Common myeloid progenitor, CD34-positive (primary cell): ENCODE results near the gene OCA2.

Experiments
- CTCF ChIA-PET: fragments of 350-600 bp; sonication (Branson Sonifier 250); formaldehyde crosslinking; loops from one replicate; lab custom pipeline; 2021; ENCODE audit warnings: antibody characterized with exemption; lab: Charles Lee
- POLR2A ChIA-PET: fragments of 350-600 bp; sonication (Branson Sonifier 250); formaldehyde crosslinking; loops from one replicate; lab custom pipeline; 2021; ENCODE audit warnings: antibody characterized with exemption; lab: Charles Lee
- DNase-seq, 3 donors: peaks; one replicate each; pipeline versions ENCODE4 v3.0.0 to v3.0.0-alpha.2; 2013
- H3K27ac ChIP-seq, 2 experiments: 1 replicate in 1 of 2; 2 replicates in 1 of 2; pipeline ENCODE4 v1.7.0; 2013; ENCODE audit warnings: inconsistent platforms in 2 of 2, low read length in 2 of 2, mild to moderate bottlenecking in 2 of 2, low read depth in 1 of 2, moderate library complexity in 1 of 2; ENCODE audit not compliant: severe bottlenecking in 2 of 2, insufficient read depth in 1 of 2, poor library complexity in 1 of 2
- H3K27me3 ChIP-seq, 5 experiments: replicated peaks in 2 of 5; 1 replicate in 3 of 5; 2 replicates in 2 of 5; pipeline versions ENCODE4 v1.6.1 to v1.7.0; 2013; ENCODE audit warnings: low read length in 4 of 5, mild to moderate bottlenecking in 2 of 5, moderate library complexity in 2 of 5, inconsistent platforms in 1 of 5; ENCODE audit not compliant: insufficient read depth in 5 of 5, control insufficient read depth in 4 of 5
- H3K36me3 ChIP-seq, 4 experiments: 1 replicate in 2 of 4; 2 replicates in 2 of 4; pipeline versions ENCODE4 v1.6.1 to v1.7.0; 2013; ENCODE audit warnings: low read length in 3 of 4, control low read depth in 1 of 4, mild to moderate bottlenecking in 1 of 4; ENCODE audit not compliant: control insufficient read depth in 4 of 4, insufficient read depth in 4 of 4
- H3K4me1 ChIP-seq, 4 experiments: 1 replicate in 3 of 4; 2 replicates in 1 of 4; pipeline versions ENCODE4 v1.6.1 to v1.7.1; 2013; ENCODE audit warnings: low read length in 3 of 4, mild to moderate bottlenecking in 3 of 4, control low read depth in 1 of 4, inconsistent platforms in 1 of 4, moderate library complexity in 1 of 4; ENCODE audit not compliant: control insufficient read depth in 4 of 4, insufficient read depth in 4 of 4; ENCODE audit errors: control extremely low read depth in 1 of 4
- H3K4me3 ChIP-seq, 7 experiments: 1 replicate in 4 of 7; 2 replicates in 3 of 7; pipeline versions ENCODE4 v1.5.1 to v1.7.0; 2013; ENCODE audit warnings: mild to moderate bottlenecking in 7 of 7, low read length in 6 of 7, moderate library complexity in 6 of 7, inconsistent platforms in 2 of 7, low read depth in 2 of 7, control low read depth in 1 of 7; ENCODE audit not compliant: insufficient read depth in 4 of 7, control insufficient read depth in 1 of 7; ENCODE audit errors: extremely low read depth in 1 of 7
- H3K9me3 ChIP-seq, 5 experiments: 1 replicate in 4 of 5; 2 replicates in 1 of 5; pipeline versions ENCODE4 v1.6.1 to v1.7.1; 2013; ENCODE audit warnings: low read length in 4 of 5, mild to moderate bottlenecking in 2 of 5, inconsistent platforms in 1 of 5, low read depth in 1 of 5, moderate library complexity in 1 of 5; ENCODE audit not compliant: control insufficient read depth in 4 of 5, insufficient read depth in 2 of 5; ENCODE audit errors: control extremely low read depth in 1 of 5
- WGBS: methylation state at CpG from one replicate; pipeline ENCODE4 v1.1.5; 2013; ENCODE audit not compliant: insufficient coverage; 5-methylcytosine and 5-hydroxymethylcytosine counted together

OCA2 gene

DNA sequence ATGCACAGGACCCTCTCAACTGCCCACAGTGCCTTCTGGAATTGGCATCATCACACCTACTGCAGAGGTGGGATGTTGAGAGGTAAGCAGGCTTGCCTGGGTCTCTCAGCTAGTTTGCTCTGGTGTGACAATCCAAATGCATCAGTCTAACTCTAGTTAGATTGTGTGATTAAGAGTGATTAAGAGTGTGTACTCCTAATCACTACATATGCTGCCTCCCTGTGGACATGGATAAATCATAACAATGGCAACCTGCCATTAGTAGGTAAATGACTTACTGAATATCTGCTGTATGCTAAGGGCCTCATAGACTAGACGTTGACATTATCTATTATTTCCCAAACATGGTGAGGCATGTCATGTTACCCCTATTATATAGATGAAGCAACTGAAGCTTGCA, 342.1 kb downstream of the OCA2 start:
- H3K4me3 ChIP-seq: no peak overlapping the region
- H3K27ac ChIP-seq: no peak overlapping the region
- no peaks in the 10 kb centered on the region for H3K4me1 ChIP-seq
- POLR2A ChIA-PET: no interaction called here
- no CpG with 5 or more reads among the region's 1 CpG for WGBS
- no peaks in the 10 kb centered on the region for H3K27me3 ChIP-seq
- peaks cover 0 to 2% (median 0%) of the 10 kb centered on the region in 5 experiments for H3K9me3 ChIP-seq
- DNase-seq: no peak
- no peaks in the 10 kb centered on the region for H3K36me3 ChIP-seq
- CTCF ChIA-PET: no interaction called here

DNA sequence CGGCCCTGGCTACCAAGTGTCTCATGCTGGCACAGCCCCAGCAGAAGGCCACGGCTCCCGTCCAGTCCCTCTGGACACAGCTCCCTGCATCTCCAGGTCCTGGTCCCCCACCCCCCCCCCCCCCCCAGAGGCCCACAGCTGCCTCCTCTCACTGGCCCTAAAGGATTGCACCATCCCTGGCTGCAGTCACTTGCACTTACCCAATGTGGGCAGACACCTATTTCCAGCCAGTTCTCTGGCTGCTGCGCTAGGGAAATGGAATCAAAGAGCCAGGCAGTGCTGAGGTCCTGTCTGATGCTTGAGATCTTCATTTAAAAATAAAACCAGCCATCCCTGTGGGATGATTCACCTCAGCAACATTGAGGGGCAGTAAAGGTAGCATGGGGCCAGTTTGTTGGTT, 346.4 kb downstream of the OCA2 start:
- no peaks in the 10 kb centered on the region for H3K36me3 ChIP-seq
- H3K9me3 ChIP-seq: no peaks in the 10 kb centered on the region
- no peak overlapping the region for H3K27ac ChIP-seq
- 86% methylated on average over 1 of the region's 4 CpGs for WGBS
- ChIA-PET POLR2A (no interaction called here), CTCF (no interaction called here)
- no peak overlapping the region for H3K4me3 ChIP-seq
- DNase-seq: no peak
- no peaks in the 10 kb centered on the region for H3K4me1 ChIP-seq
- no peaks in the 10 kb centered on the region for H3K27me3 ChIP-seq

DNA sequence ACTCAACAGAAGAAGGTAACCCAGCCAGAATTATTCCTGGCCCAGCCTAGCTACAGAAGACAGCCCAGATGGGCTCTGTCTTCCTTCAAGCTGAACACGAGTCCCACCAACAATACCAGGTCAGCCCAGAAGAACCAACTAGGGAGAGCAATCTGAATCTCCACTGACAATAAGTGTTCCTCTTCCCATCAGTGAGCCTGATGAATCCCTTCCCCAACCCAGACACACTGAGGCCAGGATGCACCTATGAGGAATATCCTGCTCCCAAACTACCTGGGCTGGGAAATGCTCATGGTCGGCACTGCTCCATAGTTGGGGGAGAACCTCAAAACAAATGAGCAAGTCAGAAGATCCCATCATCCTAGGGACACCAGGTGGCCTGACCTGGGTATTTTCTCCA, 351.1 kb downstream of the OCA2 start:
- H3K4me1 ChIP-seq: no peaks in the 10 kb centered on the region
- no peak overlapping the region for H3K27ac ChIP-seq
- H3K4me3 ChIP-seq: no peak overlapping the region
- POLR2A ChIA-PET: no interaction called here
- H3K9me3 ChIP-seq: no peaks in the 10 kb centered on the region
- H3K36me3 ChIP-seq: no peaks in the 10 kb centered on the region
- 100% methylated on average over 1 of the region's 2 CpGs for WGBS
- DNase-seq: no peak
- H3K27me3 ChIP-seq: no peaks in the 10 kb centered on the region
- CTCF ChIA-PET: no interaction called here

DNA sequence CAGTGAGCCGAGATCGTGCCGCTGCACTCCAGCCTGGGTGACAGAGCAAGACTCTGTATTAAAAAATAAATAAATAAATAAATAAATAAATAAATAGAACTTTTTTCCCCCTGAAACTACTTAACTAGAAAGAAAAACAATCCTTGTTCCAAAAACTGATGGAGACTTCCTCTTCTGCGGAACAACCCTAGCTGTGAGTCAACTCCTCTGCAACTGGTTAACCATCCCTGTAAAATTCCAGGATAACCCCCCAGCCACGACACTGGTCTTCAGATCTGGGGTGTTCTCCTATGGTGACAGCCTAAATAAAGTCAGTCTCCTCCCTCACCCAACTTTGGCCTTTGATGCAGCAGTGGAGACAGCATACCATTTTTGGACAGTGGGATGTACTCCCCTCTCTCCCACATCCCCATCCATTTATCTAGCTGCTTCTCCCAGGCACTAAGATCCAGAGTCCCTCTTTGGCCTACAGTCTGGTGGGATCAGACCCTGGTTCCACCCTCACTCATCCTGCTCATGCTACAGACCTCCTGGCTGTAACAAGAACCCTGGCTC, 352.6 kb downstream of the OCA2 start:
- no peak overlapping the region for H3K27ac ChIP-seq
- H3K9me3 ChIP-seq: no peaks in the 10 kb centered on the region
- H3K4me1 ChIP-seq: no peaks in the 10 kb centered on the region
- H3K4me3 ChIP-seq: no peak overlapping the region
- no peaks in the 10 kb centered on the region for H3K27me3 ChIP-seq
- WGBS: 0% methylated on average over 1 of the region's 5 CpGs
- CTCF ChIA-PET: interaction anchor here (0.6 kb wide), 1 partner anchor 13 kb away, joined by 3 read pairs; no protein-coding TSS in a partner anchor
- H3K36me3 ChIP-seq: no peaks in the 10 kb centered on the region
- POLR2A ChIA-PET: no interaction called here
- DNase-seq: no peak

DNA sequence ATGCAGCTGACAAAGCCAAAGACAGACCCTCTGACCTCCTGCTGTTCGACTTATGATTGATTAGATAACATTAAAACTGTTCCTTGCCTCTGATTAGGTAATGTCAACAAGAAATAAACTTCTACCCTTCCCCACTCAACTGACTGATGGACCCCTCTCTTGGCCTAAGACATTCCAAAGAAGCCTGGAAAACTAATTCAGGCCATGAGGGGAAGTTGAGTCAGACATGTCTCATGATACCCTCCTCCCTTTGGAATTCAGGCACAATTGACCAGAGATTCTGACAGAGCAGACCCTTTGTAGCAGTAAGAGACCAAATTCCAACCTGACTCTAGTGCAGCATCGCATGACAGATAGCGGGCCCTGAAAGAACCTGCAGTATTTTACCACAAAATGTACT, 354.5 kb downstream of the OCA2 start:
- no peak overlapping the region for H3K4me3 ChIP-seq
- H3K4me1 ChIP-seq: no peaks in the 10 kb centered on the region
- CTCF ChIA-PET: no interaction called here
- no peaks in the 10 kb centered on the region for H3K9me3 ChIP-seq
- H3K36me3 ChIP-seq: no peaks in the 10 kb centered on the region
- POLR2A ChIA-PET: no interaction called here
- H3K27ac ChIP-seq: no peak overlapping the region
- DNase-seq: no peak
- no peaks in the 10 kb centered on the region for H3K27me3 ChIP-seq
- 100% methylated on average over 2 of the region's 3 CpGs for WGBS

DNA sequence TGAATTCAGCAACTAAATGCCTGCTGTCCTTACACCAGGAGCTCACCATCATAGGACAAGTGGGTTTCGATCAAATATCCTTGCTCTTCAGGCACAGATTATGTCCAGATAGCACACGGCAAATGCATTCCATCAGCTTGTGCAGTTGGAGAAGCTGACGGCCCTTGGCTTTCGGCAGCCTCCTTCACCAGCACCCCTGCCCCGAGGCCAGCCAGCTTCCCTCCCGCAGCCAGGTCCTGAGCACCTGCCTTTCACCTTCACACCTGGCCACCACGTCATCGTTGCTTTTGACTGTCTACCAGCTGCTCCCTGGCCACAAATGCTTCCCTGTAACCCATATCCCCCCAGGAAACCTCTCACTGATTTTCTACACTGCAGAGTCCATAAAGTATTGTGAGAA, 355.5 kb downstream of the OCA2 start:
- ChIA-PET POLR2A (no interaction called here), CTCF (no interaction called here)
- Histone ChIP-seq H3K9me3 (no peaks in the 10 kb centered on the region), H3K27ac (no peak overlapping the region), H3K27me3 (no peaks in the 10 kb centered on the region), H3K4me3 (no peak overlapping the region), H3K36me3 (no peaks in the 10 kb centered on the region), H3K4me1 (no peaks in the 10 kb centered on the region)
- no peak for DNase-seq
- WGBS: 96% methylated on average over 7 of the region's 8 CpGs

DNA sequence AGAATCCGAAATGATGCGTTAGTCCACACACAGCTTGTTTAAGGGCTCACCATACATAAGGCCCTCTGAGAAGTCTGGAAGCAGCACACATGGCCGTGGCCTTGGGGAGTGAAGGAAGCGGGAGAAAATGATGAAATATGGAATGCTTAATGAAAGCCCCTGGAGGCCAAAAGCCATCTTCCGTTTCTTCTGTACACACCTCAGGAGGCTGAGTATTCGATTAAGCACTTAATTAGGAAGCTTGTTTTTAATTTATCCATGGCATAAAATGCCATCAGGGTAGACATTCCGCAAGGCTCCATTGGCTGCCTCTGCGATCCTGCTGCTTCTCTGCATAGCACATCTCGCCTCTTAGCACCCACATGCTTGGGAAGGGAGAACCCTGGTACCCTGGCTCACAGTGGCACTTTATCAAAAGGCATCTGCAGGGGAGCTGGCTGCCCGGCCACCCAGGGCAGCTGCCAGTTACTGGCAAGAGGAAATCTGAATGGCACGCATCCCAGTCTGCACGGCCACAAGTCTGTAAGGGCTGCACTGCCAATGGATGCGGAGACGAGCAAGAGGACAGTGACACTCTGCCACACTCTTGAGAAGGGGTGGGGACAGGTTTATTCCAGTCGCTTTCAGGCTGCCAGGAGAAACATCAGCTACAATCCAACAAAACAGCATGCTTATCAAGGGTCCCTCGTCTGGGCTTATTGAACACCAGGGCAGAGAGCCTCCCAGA, 356.2 kb downstream of the OCA2 start:
- H3K4me3 ChIP-seq: no peak overlapping the region
- 91% methylated on average over 15 of the region's 16 CpGs for whole genome bisulfite sequencing
- CTCF ChIA-PET: no interaction called here
- no peaks in the 10 kb centered on the region for H3K9me3 ChIP-seq
- no peaks in the 10 kb centered on the region for H3K36me3 ChIP-seq
- H3K4me1 ChIP-seq: no peaks in the 10 kb centered on the region
- no peak for DNase-seq
- no peaks in the 10 kb centered on the region for H3K27me3 ChIP-seq
- POLR2A ChIA-PET: no interaction called here
- H3K27ac ChIP-seq: no peak overlapping the region
